Keratinocyte (primary cell): ENCODE data around the gene TIAL1.

Experiments
- EZH2 ChIP-seq: IDR thresholded peaks from one replicate; pipeline ENCODE4 v1.6.1; 2012; ENCODE audit warnings: inconsistent platforms, mild to moderate bottlenecking, low read length, moderate library complexity
- TF ChIP-seq, protein P1 (sequence below), 3 experiments: IDR thresholded peaks in 1 of 3; conservative IDR thresholded peaks in 1 of 3; optimal IDR thresholded peaks in 1 of 3; 2 replicates in 2 of 3; 3 replicates in 1 of 3; pipeline versions ENCODE3 to v1.5.1; 2011; ENCODE audit warnings: low read length in 3 of 3, mild to moderate bottlenecking in 3 of 3, moderate library complexity in 2 of 3, control low read depth in 1 of 3, inconsistent platforms in 1 of 3; ENCODE audit not compliant: insufficient read depth in 2 of 3; ENCODE audit errors: extremely low read depth in 1 of 3

DNA sequence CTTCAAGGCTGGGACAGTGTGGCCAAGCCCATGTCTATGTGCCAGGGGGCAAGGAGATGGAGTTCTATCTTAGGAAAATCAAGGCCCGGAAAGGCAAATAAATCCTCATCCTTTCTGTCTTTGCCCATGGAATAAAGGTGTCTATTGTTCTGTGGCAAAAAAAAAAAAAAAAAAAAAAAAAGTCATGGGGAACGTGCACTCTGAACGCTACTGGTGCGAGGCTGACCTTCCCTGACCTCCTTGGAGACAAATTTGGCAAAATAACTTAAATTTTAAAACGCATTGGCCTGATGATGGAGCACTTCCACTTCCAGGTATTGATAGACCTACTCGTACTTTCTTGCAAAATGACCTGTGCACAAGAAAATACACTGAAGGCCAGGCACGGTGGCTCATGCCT, 42.2 kb upstream of the TIAL1 start:
- no peak for TF ChIP-seq EZH2
- TF ChIP-seq, protein P1, sequence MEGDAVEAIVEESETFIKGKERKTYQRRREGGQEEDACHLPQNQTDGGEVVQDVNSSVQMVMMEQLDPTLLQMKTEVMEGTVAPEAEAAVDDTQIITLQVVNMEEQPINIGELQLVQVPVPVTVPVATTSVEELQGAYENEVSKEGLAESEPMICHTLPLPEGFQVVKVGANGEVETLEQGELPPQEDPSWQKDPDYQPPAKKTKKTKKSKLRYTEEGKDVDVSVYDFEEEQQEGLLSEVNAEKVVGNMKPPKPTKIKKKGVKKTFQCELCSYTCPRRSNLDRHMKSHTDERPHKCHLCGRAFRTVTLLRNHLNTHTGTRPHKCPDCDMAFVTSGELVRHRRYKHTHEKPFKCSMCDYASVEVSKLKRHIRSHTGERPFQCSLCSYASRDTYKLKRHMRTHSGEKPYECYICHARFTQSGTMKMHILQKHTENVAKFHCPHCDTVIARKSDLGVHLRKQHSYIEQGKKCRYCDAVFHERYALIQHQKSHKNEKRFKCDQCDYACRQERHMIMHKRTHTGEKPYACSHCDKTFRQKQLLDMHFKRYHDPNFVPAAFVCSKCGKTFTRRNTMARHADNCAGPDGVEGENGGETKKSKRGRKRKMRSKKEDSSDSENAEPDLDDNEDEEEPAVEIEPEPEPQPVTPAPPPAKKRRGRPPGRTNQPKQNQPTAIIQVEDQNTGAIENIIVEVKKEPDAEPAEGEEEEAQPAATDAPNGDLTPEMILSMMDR (optimal IDR thresholded peaks at IDR 0.05 in 1 of 3, IDR thresholded peaks at IDR 0.05 in 1 of 3, conservative IDR thresholded peaks at IDR 0.05 in 1 of 3; ENCODE audit: extremely low read depth in 1 of 3, insufficient read depth in 2 of 3, low read length in 3 of 3): no peak
